ENCODE results near the gene P2RX2.

DNA sequence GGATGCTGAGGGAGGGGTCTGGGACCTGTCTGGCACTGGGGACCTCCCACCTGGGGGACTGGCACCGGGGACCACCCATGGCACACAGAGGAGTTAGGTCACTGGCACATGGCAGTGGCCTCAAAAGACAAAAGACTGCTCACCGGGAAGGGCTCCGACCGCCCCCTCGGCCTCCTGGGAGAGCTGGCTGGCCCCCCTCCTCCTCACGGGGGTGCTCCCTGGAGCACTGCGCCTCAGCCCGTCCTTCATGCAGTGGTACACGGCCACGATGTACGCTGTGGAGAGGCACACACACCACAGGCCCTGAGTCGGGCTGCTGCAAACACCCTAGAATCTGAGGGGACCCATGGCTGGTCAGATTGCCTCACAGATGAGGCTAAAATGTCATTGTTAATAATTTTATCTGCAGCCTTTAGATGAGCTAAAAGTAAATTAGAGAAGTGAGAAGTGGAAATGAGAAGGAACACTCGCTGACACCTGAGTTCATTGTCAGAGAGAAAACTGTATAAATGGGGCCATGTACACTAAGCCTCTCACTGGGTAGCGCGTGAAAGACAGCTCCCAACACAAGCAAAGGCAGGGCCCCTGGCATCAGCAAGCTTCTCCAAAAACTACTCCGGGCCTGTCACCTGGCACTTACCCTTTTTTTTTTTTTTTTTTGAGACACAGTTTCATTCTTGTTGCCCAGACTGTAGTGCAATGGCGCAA, 14.1 kb downstream of the P2RX2 start:
- TF ChIP-seq, protein P1, sequence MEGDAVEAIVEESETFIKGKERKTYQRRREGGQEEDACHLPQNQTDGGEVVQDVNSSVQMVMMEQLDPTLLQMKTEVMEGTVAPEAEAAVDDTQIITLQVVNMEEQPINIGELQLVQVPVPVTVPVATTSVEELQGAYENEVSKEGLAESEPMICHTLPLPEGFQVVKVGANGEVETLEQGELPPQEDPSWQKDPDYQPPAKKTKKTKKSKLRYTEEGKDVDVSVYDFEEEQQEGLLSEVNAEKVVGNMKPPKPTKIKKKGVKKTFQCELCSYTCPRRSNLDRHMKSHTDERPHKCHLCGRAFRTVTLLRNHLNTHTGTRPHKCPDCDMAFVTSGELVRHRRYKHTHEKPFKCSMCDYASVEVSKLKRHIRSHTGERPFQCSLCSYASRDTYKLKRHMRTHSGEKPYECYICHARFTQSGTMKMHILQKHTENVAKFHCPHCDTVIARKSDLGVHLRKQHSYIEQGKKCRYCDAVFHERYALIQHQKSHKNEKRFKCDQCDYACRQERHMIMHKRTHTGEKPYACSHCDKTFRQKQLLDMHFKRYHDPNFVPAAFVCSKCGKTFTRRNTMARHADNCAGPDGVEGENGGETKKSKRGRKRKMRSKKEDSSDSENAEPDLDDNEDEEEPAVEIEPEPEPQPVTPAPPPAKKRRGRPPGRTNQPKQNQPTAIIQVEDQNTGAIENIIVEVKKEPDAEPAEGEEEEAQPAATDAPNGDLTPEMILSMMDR (conservative IDR thresholded peaks at IDR 0.05 in 1 of 2, IDR thresholded peaks at IDR 0.05 in 1 of 2; ENCODE audit: low read depth in 1 of 2, low read length in 2 of 2): no peak
- no peak for TF ChIP-seq EZH2 (IDR thresholded peaks at IDR 0.05; ENCODE audit: low read length, missing control alignments)

All from fibroblast of lung (primary cell).